Tongue (tissue), 2 donors: ENCODE results near the gene ESF1. TPM values are rescaled to one million over a fixed set of nuclear protein-coding genes. Genes with fewer than 3 reads are reported as not detected.
"Not testable (repeated sequence)": the region's sequence is repeated elsewhere in the genome, so short reads cannot be mapped to it uniquely, and the experiment has no call there.

Source experiments
- DNase-seq: peaks from one replicate; pipeline ENCODE4 v3.0.0-alpha.2; 2015
- total RNA-seq: library from RNA; depleted of rRNA; stranded (reverse); fragments of >200 nt; gene quantifications from one replicate; pipeline ENCODE4 v1.2.3, GENCODE V29; 2014

The ESF1 gene
- total RNA-seq, 1 donor from 2014 or later: 16.4 TPM

DNA sequence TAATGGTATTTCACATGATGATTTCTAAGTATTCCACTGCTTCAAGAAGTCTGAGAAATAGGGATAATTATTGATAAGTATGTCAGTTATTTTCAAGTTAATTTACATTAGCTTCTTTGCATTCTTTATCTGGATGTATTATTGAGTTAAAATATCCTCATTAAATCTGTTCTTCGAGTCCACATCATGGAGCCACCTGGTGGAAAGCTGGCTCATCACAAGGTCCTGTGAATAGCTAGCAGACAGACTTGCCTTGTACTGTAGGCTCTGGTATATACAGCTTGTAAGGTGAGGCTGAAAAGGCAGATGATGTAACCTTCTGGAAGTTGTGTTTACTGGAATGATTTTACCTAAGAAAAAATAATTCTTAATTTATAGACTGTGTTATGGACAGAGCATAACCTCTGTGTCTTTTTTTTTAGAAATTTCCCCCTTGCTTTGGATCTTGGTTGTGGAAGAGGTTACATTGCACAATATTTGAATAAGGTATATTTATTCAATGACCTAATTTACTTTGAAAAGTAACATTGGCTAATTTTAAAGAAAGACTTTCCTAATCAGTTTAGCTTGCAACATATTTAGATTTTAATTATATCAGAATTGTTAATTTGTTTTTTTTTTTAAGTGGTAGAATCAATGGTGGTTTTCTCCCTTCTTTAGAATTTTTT lies 3.6 kb upstream of the ESF1 start:
- peak; percentile 71 for DNase-seq

DNA sequence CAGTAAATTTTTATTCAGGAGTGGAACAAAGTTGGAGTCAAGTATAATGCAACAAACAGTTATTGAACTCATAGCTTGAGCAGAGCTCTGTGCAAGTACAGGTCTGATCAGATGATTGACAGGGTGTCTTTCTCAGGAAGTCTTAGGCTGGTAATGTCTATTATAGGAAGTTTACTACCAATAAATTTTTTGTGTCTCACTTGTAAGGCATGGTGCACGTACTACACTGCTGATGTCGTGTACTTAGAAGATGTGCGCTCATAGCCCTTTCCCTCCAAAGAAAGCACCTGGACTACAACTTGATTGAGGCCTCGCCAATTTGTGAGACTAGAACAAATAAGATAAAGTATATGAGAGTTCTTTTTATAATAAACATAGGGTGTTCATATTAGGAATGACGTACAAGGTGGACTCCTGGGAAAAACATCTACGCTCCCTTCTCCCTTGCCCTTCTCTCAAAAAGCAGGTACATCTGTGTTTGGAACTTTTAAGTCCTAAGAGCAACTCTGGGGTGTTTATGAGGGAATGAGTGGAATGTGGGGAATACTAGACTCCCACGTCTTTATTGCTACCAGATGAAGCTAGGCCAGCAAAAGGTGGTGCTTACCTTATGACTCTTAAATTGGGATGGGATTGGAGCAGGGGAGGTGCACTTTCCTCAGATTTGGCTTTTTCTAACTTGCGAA lies 1.6 kb upstream of the ESF1 start:
- DNase-seq: no peak

DNA sequence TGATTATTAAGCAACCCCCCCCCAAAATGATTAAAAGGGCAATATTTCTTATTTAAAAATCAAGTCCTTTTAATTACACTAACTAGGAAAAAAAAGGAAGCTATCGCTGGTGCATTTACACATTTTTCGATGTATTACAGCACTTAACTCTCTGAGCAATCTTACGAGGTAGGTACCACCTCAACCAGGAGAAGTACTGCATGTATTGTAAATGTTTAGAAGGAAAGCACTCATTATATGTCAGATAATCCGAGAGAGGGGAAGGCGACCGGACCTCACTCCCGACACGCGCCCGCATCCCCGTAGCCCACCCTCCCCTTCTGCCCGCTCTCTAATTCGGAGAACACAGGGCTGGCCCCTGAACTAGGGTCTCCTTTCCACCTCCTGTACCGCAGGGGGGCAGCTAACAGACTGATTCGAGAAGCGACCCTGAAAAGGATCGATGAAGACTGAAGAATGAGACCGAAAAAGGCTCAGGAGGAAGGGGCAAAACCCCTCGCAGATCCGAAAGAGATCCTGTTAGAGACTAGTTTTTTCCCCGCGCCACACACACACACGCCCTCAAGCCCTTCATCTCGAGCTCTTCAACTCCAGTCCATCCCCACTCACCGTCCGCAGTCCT lies 337 bp downstream of the ESF1 start:
- DNase-seq: no peak

DNA sequence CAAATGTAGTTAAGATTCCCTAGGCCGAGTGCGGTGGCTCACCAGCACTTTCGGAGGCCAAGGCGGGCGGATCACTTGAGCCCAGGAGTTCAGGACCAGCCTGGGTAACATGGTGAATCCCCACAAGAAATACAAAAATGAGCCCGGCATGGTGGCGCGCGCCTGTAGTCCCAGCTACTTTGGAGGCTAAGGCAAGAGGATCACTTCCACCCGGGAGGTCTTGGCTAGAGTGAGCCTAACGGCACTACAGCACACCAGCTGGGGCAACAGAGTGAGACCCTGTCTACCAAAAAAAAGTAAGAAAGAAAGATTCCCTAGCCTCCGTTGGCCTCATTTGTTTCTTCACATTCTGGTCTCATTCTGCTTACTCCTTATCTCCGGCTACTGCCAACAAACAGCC lies 1.2 kb downstream of the ESF1 start:
- DNase-seq: no peak

DNA sequence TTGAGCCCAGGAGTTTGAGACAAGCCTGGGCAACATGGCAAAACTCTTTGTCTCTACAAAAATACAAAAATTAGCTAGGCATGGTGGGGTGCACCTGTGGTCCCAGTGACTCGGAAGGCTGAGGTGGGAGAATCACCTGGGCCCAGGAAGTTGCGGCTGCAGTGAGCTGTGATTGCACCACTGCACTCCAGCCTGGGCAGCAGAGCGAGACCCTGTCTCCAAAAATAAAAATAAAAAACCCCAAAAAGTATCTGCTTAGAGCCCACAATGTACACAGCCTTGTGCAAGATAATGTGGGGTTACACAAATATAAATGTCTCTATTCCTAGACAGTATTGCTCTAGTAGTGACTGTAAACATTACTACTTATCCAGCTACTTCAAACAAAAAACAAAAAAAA lies 5.9 kb downstream of the ESF1 start:
- DNase-seq: no peak

DNA sequence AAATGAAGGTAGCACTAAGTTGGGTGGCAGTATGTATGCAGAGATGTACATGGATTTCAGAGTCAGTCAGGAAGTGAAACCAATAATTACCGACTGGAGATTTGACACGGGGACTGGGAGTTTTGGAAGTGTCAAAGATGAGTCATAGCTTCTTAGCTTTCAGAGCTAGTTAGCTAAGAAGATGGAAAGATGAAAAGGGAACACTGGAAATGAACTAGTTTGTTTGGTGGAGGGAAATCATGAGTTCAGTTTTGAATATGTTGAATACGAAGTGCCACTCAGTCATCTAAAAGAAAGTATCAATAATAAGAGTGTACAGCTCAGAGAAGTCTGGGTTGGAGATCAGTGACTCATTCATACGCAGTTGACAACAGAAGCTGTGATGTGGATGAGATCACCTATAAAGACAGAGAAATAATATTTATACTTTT lies 7.5 kb downstream of the ESF1 start:
- no peak for DNase-seq

DNA sequence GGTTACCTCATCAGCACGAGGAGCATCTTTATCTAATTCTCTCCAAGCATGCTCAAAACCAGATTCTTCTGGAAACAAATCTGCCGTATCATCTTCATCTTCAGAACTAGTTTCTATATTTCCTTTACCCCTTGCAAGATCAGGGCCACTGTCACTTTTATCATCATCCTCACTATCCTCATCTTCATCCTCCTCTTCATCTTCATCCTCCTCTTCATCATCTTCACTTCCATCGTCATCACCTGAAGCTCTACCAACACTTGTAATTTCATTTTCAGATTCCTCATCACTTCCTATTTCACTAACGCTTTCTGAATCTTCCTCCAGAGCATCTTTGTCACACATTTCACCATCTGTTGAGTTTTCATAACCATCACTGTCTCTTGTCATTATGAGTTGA lies 8.9 kb downstream of the ESF1 start:
- no peak for DNase-seq

DNA sequence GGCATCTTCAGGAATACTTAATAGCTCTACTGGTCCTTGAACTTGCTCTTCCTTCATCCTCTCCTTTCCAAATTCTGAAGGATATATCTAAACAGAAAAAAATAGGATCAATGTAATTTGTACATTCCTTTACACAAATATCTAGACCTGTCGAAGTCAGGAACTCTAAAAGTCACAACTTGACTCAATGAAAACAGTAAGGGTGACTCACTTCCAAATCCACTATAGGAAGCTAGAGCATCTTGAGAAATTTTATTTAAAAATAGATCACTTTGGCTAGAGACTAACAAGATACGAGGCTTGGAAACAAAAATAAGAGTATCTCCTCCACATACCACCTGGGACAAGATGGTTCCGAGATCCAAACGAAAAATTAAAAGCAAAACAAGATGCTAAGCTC lies 12.2 kb downstream of the ESF1 start:
- no peak for DNase-seq

DNA sequence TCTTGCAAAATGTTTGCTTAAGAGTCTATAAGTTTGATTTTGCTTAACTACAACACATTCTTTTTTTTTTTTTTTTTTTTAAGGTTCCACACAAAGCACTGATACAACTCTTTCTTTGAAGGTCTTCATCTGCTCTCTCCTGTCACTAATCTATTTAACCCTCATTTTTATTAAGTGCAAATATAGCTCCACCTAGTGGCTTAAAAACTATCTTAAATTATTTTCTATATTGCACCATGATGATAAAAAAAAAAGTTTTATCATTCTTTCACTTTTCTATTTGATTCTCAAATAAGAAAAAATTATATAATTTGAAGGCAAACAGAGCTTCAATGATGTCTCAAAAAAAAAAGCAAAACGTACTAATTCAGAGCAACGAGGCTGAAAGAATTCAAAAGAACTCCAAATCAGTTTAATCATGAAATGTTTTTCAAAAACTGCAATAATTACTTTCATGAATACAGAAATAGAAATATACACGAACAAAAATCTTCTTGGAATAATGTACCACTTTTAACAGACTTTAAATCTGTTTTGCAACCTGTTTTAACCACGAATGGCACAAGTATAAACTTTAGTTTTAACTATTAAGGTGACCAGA lies 12.8 kb downstream of the ESF1 start:
- DNase-seq: peak; percentile 35

DNA sequence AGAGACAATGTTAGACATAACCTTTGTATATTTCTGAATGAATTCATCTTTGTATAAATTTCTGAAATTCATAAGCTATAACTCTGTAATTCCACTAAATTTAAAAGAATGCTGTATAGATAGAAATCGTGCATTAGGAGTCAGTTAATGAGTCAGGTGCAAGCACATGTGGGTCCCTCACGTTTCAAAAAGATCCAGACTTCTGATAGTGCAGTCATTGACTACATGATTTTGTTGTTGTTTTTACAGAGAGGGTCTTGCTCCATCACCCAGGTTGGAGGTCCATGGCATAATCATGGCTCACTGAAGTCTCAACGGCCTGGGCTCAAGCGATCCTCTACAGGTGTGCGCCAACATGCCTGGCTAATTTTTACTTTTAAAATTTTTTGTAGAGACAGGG lies 14.6 kb downstream of the ESF1 start:
- no peak for DNase-seq

DNA sequence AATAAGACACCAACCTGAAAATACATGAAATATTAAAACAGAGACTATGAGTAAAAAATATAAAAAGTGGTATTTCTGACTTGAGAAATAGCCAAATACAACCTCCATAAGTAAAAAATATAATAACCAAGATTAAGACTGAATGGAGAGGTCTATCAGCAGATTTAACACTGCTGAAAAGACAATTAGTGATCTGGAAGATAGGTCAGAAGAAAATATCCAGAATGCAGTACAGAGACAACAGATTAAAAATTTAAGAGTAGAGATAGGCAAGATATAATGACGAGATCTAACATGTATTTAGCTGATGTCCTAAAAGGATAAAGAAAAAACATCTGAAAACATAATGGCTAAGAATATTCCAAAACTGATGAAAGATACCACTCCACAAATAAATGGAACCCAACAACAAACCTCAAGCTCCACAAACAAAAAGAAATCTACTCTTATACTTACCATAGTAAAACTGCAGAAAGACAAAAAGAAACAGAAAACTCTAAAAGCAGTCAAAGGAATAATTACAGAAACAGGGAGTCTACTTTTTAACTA lies 18.8 kb downstream of the ESF1 start:
- DNase-seq: no peak

DNA sequence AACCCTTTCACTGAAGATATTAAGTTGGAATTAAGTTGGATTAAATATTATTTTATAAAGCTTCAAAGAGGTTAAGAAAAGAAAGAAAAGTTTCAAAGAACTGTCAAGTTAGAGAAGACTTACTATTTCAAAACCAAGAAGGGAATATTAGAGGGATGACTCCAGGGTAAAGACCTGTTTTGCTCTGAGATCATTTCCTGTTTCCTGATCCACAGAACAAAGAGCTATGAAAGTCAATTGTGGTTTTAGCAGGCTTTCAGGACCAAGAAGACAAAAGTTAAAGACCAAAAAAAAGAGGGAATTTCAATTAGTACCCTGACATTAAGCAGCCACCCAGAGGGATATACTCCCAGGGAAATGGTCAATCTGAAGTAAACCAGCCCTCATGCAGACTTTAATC lies 19.4 kb downstream of the ESF1 start:
- no peak for DNase-seq

DNA sequence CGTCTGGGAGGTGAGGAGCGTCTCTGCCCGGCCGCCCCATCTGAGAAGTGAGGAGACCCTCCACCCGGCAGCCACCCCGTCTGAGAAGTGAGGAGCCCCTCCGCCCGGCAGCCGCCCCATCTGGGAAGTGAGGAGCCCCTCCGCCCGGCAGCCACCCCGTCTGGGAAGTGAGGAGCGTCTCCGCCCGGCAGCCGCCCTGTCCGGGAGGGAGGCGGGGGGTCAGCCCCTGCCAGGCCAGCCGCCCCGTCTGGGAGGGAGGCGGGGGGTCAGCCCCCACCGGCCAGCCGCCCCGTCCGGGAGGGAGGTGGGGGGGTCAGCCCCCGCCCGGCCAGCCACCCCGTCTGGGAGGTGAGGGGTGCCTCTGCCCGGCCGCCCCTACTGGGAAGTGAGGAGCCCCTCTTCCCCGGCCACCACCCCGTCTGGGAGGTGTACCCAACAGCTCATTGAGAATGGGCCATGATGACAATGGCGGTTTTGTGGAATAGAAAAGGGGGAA lies 24.2 kb downstream of the ESF1 start:
- DNase-seq: not testable (repeated sequence)

DNA sequence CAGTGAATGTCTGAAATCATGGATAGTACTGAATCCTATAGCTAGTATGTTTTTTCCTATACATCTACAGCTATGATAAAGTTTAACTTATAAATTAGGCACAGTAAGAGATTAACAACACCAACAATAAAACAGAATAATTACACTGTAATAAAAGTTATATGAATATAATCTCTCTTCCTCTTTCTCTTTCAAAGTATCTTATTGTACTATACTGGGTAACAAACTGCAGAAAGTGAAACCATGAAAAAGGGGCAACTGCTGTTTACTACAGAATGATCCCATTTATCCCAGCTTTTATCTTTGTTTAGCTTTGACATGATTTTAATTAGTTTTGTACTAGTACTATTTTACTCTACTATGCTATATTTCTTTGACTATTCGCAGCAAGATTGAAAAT lies 25.8 kb downstream of the ESF1 start:
- DNase-seq: no peak

DNA sequence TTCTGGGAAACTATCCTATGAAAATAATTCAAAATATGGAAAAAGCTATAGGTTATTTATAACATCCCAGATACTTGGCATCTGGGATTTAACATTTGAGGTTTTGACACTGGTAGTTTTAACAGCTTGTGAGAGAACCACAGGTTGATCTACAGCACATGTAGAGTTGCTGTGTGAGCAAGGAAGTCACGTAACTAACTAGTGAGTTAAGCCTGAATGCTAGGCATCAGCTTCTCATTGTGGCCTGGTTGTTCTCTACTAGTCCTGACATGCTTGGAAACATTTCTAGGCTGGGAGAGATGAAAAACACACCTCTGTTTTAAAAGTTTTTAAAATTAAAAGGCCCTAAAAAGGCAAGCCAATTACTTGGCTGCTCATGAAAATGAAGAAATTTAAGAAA lies 28.2 kb downstream of the ESF1 start:
- DNase-seq: peak; percentile 11

DNA sequence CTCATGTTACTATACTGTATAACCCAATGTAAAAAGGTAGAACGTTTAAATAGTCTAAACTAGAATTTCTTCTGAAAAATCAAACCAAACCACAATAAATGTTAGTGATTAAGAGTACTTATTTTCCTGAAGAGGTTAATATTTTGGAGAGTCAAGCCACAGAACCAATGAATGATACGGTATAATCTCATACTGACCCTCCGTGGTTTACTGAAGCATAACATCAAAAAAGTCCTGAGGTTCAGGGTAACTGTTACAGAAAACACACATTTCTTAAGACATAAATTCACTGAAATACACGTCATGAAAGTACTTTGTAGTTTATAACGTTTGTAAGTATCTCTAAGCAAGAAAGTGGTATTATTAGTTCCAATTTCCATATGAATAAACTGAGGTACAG lies 28.9 kb downstream of the ESF1 start:
- DNase-seq: no peak

DNA sequence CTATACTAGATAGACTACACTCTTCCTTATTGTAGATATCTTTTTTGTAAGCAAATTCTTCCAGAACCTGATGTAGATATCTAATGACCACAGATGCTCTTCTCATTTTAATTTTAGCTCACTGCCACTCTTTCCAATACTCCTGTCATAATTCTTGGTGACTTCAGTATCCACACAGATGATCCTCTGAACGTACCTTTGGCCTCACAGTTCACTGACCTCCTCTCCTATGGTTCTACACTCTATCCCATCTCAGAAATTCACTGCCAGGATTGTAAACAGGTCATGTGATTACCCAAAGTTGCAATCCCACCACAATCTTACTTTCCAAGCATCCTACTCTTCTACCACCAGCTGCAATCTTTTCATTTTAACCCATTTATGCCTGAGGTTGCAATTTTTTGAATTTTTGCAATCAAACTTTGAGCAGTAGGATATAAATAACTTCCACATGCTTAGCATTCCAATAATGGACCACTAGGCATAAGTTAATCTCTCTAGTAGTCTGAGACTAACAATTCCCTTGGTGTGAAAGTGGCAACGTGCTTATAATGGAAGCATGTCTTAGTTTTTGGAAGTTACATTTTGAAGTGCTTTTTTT lies 31.2 kb downstream of the ESF1 start:
- no peak for DNase-seq

DNA sequence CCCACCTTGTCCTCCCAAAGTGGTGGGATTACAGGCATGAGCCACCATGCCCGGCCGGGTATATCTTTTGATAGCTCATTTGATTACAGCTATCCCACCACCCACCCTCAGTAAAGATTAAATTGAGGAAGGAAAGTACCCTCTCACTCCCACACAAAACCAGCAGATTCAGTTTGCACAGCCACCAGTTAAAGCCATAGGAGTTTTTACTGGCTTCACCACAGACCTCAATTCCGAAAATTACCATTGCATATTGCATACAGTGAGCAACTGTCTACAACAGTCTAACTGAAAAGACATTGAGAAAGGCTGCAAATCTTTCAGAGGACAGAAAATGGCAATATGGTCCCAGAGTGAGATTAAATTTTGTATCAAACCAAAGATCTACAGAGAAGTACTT lies 34.9 kb downstream of the ESF1 start:
- DNase-seq: no peak

DNA sequence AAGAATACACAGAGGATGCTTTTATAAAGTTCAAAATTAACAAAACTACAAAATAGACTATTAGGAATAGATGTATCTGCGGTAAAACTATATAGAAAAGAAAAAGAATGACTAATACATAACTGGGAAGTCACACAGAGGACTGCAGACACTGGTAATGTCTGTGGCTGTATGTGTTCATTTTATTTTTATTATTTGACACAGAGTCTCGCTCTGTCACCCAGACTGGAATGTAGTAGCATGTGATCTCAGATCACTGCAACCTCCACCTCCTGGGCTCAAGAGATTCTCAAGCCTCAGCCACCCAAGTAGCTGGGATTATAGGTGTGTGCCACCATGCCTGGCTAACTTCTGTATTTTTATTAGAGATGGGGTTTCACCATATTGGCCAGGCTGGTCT lies 38.9 kb downstream of the ESF1 start:
- no peak for DNase-seq

DNA sequence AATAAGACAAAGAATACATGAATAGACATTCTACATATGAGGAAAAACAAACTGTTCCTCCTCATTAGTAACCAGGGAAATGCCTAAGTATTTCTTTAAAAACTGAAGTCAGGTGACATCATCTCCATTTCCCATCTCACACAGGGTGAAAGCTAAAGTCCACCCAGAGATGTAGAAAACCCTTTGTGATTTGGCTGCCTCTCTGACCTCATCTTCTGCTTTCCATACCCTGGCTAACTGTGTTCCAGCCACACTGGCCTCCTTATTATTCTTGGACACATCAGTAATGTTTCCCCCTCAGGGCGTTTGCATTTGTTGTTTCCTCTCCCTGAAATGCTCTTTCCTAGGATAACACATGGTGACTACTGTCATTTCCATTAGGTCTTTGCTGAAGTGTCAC lies 40.4 kb downstream of the ESF1 start:
- DNase-seq: no peak

DNA sequence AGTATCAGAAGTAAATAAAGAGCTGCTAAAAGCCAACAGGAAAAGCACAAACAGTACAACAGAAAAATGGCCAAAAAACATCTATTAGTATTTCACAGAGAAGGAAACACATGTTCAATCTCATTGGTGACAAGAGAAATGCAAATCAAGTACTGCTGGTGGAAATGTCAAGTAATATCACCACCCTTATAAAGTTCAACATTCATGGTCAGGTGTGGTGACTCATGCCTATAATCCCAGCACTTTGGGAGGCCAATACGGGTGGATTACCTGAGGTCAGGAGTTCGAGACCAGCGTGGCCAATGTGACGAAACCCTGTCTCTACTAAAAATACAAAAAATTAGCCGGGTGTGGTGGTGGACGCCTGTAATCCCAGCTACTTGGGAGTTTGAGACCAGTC lies 42.8 kb downstream of the ESF1 start:
- no peak for DNase-seq
